IgD-negative memory B cell (primary cell): ENCODE data around the gene TBL1X. TPM values are rescaled to one million over a fixed set of nuclear protein-coding genes. Genes with fewer than 3 reads are reported as not detected.

Source experiments
- H3K27ac Mint-ChIP-seq, 3 donors: one replicate each; pipeline ENCODE4 v1.8.0; 2020 to 2022; ENCODE audit warnings: mild to moderate bottlenecking in 3 of 3, mixed read lengths in 3 of 3, moderate library complexity in 1 of 3
- H3K27me3 Mint-ChIP-seq: one replicate; pipeline ENCODE4 v1.8.0; 2021; ENCODE audit warnings: mixed read lengths
- H3K36me3 Mint-ChIP-seq: one replicate; pipeline ENCODE4 v1.8.0; 2020; ENCODE audit warnings: mild to moderate bottlenecking, mixed read lengths
- H3K4me1 Mint-ChIP-seq, 3 donors: one replicate each; pipeline ENCODE4 v1.8.0; 2020 to 2022; ENCODE audit warnings: mixed read lengths in 3 of 3, mild to moderate bottlenecking in 1 of 3
- H3K4me3 Mint-ChIP-seq, 4 donors: one replicate each; pipeline ENCODE4 v1.8.0; 2020 to 2022; ENCODE audit warnings: mild to moderate bottlenecking in 4 of 4, mixed read lengths in 4 of 4, moderate library complexity in 3 of 4
- H3K9me3 Mint-ChIP-seq, 3 donors: one replicate each; pipeline ENCODE4 v1.8.0; 2020 to 2021; ENCODE audit warnings: mixed read lengths in 3 of 3, mild to moderate bottlenecking in 1 of 3
- polyA plus RNA-seq: library from polyadenylated mRNA; unstranded; fragments of 300-500 nt; fragmentation: Illumina TruSeq; gene quantifications from one replicate; pipeline ENCODE4 v1.2.3, GENCODE V29; 2021

Gene TBL1X
- polyA plus RNA-seq, 1 donor from 2014 or later: 11.5 TPM

GRCh38 chrX:9498236-9498635 lies 33.4 kb downstream of the TBL1X start:
- peaks cover 5% of the 10 kb centered on the region for H3K36me3 Mint-ChIP-seq
- H3K27ac Mint-ChIP-seq: peak overlapping the region in 2 of 3 donors; percentile 6 to 18
- H3K4me1 Mint-ChIP-seq: peaks cover 2 to 14% (median 9%) of the 10 kb centered on the region in 3 donors
- peaks cover 0 to 4% (median 2%) of the 10 kb centered on the region in 3 donors for H3K9me3 Mint-ChIP-seq
- peaks cover 1% of the 10 kb centered on the region for H3K27me3 Mint-ChIP-seq
- no peak overlapping the region for H3K4me3 Mint-ChIP-seq

GRCh38 chrX:9500584-9500983 lies 35.7 kb downstream of the TBL1X start:
- peak overlapping the region in 1 of 4 donors; percentile 25 for H3K4me3 Mint-ChIP-seq
- H3K4me1 Mint-ChIP-seq: peaks cover 0 to 11% (median 5%) of the 10 kb centered on the region in 3 donors
- peaks cover 9% of the 10 kb centered on the region for H3K36me3 Mint-ChIP-seq
- H3K27ac Mint-ChIP-seq: no peak overlapping the region
- peaks cover 1% of the 10 kb centered on the region for H3K27me3 Mint-ChIP-seq
- H3K9me3 Mint-ChIP-seq: peaks cover 0 to 10% (median 6%) of the 10 kb centered on the region in 3 donors

- Mint-ChIP-seq H3K4me3 (no peak overlapping the region), H3K36me3 (peaks cover 9% of the 10 kb centered on the region), H3K9me3 (peaks cover 0 to 10% (median 6%) of the 10 kb centered on the region in 3 donors), H3K27ac (no peak overlapping the region), H3K27me3 (peaks cover 1% of the 10 kb centered on the region), H3K4me1 (peaks cover 0 to 11% (median 5%) of the 10 kb centered on the region in 3 donors)
Observed at GRCh38 chrX:9501362-9501761, 36.5 kb downstream of the TBL1X start.

GRCh38 chrX:9503261-9503660 lies 38.4 kb downstream of the TBL1X start:
- Mint-ChIP-seq H3K27ac (no peak overlapping the region), H3K36me3 (peaks cover 9% of the 10 kb centered on the region), H3K9me3 (peaks cover 6 to 17% (median 7%) of the 10 kb centered on the region in 3 donors), H3K27me3 (peaks cover 1% of the 10 kb centered on the region), H3K4me1 (peaks cover 0 to 7% (median 5%) of the 10 kb centered on the region in 3 donors), H3K4me3 (no peak overlapping the region)

- Mint-ChIP-seq H3K4me3 (no peak overlapping the region), H3K27ac (no peak overlapping the region), H3K36me3 (no peaks in the 10 kb centered on the region), H3K4me1 (peaks cover 5 to 9% (median 6%) of the 10 kb centered on the region in 3 donors), H3K27me3 (no peaks in the 10 kb centered on the region), H3K9me3 (peaks cover 2 to 13% (median 7%) of the 10 kb centered on the region in 3 donors)
Observed at GRCh38 chrX:9510366-9510765, 45.5 kb downstream of the TBL1X start.

GRCh38 chrX:9510980-9511379 lies 46.1 kb downstream of the TBL1X start:
- no peak overlapping the region for H3K27ac Mint-ChIP-seq
- H3K9me3 Mint-ChIP-seq: peaks cover 2 to 13% (median 7%) of the 10 kb centered on the region in 3 donors
- no peaks in the 10 kb centered on the region for H3K36me3 Mint-ChIP-seq
- H3K27me3 Mint-ChIP-seq: no peaks in the 10 kb centered on the region
- no peak overlapping the region for H3K4me3 Mint-ChIP-seq
- H3K4me1 Mint-ChIP-seq: peaks cover 8 to 15% (median 11%) of the 10 kb centered on the region in 3 donors

GRCh38 chrX:9515489-9515888 lies 50.6 kb downstream of the TBL1X start:
- H3K9me3 Mint-ChIP-seq: no peaks in the 10 kb centered on the region
- H3K27me3 Mint-ChIP-seq: no peaks in the 10 kb centered on the region
- peaks cover 1% of the 10 kb centered on the region for H3K36me3 Mint-ChIP-seq
- H3K27ac Mint-ChIP-seq: no peak overlapping the region
- peak overlapping the region in 1 of 4 donors; percentile 33 for H3K4me3 Mint-ChIP-seq
- peaks cover 12 to 23% (median 23%) of the 10 kb centered on the region in 3 donors for H3K4me1 Mint-ChIP-seq

- H3K36me3 Mint-ChIP-seq: peaks cover 2% of the 10 kb centered on the region
- peak overlapping the region in 2 of 4 donors; percentile 63 to 82 for H3K4me3 Mint-ChIP-seq
- peak overlapping the region in 1 of 3 donors; percentile 39 for H3K27ac Mint-ChIP-seq
- no peaks in the 10 kb centered on the region for H3K9me3 Mint-ChIP-seq
- H3K4me1 Mint-ChIP-seq: peaks cover 12 to 23% (median 22%) of the 10 kb centered on the region in 3 donors
- H3K27me3 Mint-ChIP-seq: no peaks in the 10 kb centered on the region
Observed at GRCh38 chrX:9515973-9516538, 51.2 kb downstream of the TBL1X start.

- peaks cover 12 to 23% (median 22%) of the 10 kb centered on the region in 3 donors for H3K4me1 Mint-ChIP-seq
- H3K9me3 Mint-ChIP-seq: no peaks in the 10 kb centered on the region
- H3K36me3 Mint-ChIP-seq: peaks cover 2% of the 10 kb centered on the region
- no peak overlapping the region for H3K4me3 Mint-ChIP-seq
- H3K27me3 Mint-ChIP-seq: no peaks in the 10 kb centered on the region
- no peak overlapping the region for H3K27ac Mint-ChIP-seq
Observed at GRCh38 chrX:9516635-9517034, 51.8 kb downstream of the TBL1X start.

GRCh38 chrX:9518051-9518450 lies 53.2 kb downstream of the TBL1X start:
- H3K36me3 Mint-ChIP-seq: peaks cover 2% of the 10 kb centered on the region
- H3K27me3 Mint-ChIP-seq: no peaks in the 10 kb centered on the region
- peak overlapping the region in 1 of 3 donors; percentile 55 for H3K27ac Mint-ChIP-seq
- H3K4me3 Mint-ChIP-seq: no peak overlapping the region
- no peaks in the 10 kb centered on the region for H3K9me3 Mint-ChIP-seq
- H3K4me1 Mint-ChIP-seq: peaks cover 12 to 23% (median 22%) of the 10 kb centered on the region in 3 donors

- H3K4me1 Mint-ChIP-seq: peaks cover 12 to 23% (median 22%) of the 10 kb centered on the region in 3 donors
- H3K9me3 Mint-ChIP-seq: no peaks in the 10 kb centered on the region
- H3K36me3 Mint-ChIP-seq: peaks cover 2% of the 10 kb centered on the region
Observed at GRCh38 chrX:9518889-9519288, 54.0 kb downstream of the TBL1X start.

GRCh38 chrX:9519546-9520216 lies 54.8 kb downstream of the TBL1X start:
- Mint-ChIP-seq H3K27ac (peak overlapping the region in 1 of 3 donors; percentile 77), H3K4me3 (no peak overlapping the region), H3K36me3 (peaks cover 2% of the 10 kb centered on the region), H3K27me3 (no peaks in the 10 kb centered on the region), H3K4me1 (peaks cover 10 to 28% (median 22%) of the 10 kb centered on the region in 3 donors), H3K9me3 (no peaks in the 10 kb centered on the region)

More at GRCh38 chrX:9518889-9519288, 54.0 kb downstream of the TBL1X start:
- Mint-ChIP-seq H3K27ac (no peak overlapping the region), H3K27me3 (no peaks in the 10 kb centered on the region), H3K4me3 (no peak overlapping the region)

GRCh38 chrX:9520217-9520590 lies 55.3 kb downstream of the TBL1X start:
- no peaks in the 10 kb centered on the region for H3K27me3 Mint-ChIP-seq
- peak overlapping the region in 1 of 3 donors; percentile 16 for H3K27ac Mint-ChIP-seq
- H3K4me3 Mint-ChIP-seq: no peak overlapping the region

GRCh38 chrX:9522378-9523155 lies 57.7 kb downstream of the TBL1X start:
- H3K27me3 Mint-ChIP-seq: no peaks in the 10 kb centered on the region
- no peak overlapping the region for H3K27ac Mint-ChIP-seq
- no peak overlapping the region for H3K4me3 Mint-ChIP-seq
- peaks cover 12 to 27% (median 24%) of the 10 kb centered on the region in 3 donors for H3K4me1 Mint-ChIP-seq
- peaks cover 2% of the 10 kb centered on the region for H3K36me3 Mint-ChIP-seq
- no peaks in the 10 kb centered on the region for H3K9me3 Mint-ChIP-seq

More at GRCh38 chrX:9520217-9520590, 55.3 kb downstream of the TBL1X start:
- H3K9me3 Mint-ChIP-seq: no peaks in the 10 kb centered on the region
- peaks cover 2% of the 10 kb centered on the region for H3K36me3 Mint-ChIP-seq
- H3K4me1 Mint-ChIP-seq: peaks cover 10 to 30% (median 22%) of the 10 kb centered on the region in 3 donors
